ENCODE measurements around the gene MAP7D1.
"Not testable (repeated sequence)": the region's sequence is repeated elsewhere in the genome, so short reads cannot be mapped to it uniquely, and the experiment has no call there.

Gene MAP7D1

GRCh38 chr1:36166938-36167905 is 11.3 kb downstream of the MAP7D1 start:
- no peak overlapping the region for H3K4me3 ChIP-seq (ENCODE audit: low read depth, low read length)

- H3K4me3 ChIP-seq (ENCODE audit: low read depth, low read length) = no peak overlapping the region
Observed at GRCh38 chr1:36168514-36168913, 12.6 kb downstream of the MAP7D1 start.

GRCh38 chr1:36170643-36171412 is 14.9 kb downstream of the MAP7D1 start:
- H3K4me3 ChIP-seq (ENCODE audit: low read depth, low read length) = no peak overlapping the region

GRCh38 chr1:36172017-36172747 is 16.2 kb downstream of the MAP7D1 start:
- H3K4me3 ChIP-seq (ENCODE audit: low read depth, low read length) = no peak overlapping the region

- no peak overlapping the region for H3K4me3 ChIP-seq (ENCODE audit: low read depth, low read length)
Observed at GRCh38 chr1:36172983-36173382, 17.0 kb downstream of the MAP7D1 start.

GRCh38 chr1:36174713-36175112 is 18.8 kb downstream of the MAP7D1 start:
- H3K4me3 ChIP-seq (ENCODE audit: low read depth, low read length) = no peak overlapping the region

- H3K4me3 ChIP-seq (ENCODE audit: low read depth, low read length) = no peak overlapping the region
Observed at GRCh38 chr1:36175137-36176095, 19.5 kb downstream of the MAP7D1 start.

- no peak overlapping the region for H3K4me3 ChIP-seq (ENCODE audit: low read depth, low read length)
Observed at GRCh38 chr1:36176106-36176949, 20.4 kb downstream of the MAP7D1 start.

GRCh38 chr1:36177589-36178431 is 21.9 kb downstream of the MAP7D1 start:
- peak overlapping the region; percentile 34 for H3K4me3 ChIP-seq (ENCODE audit: low read depth, low read length)

GRCh38 chr1:36178471-36179219 is 22.7 kb downstream of the MAP7D1 start:
- peak overlapping the region; percentile 34 for H3K4me3 ChIP-seq (ENCODE audit: low read depth, low read length)

- no peak overlapping the region for H3K4me3 ChIP-seq (ENCODE audit: low read depth, low read length)
Observed at GRCh38 chr1:36179220-36179600, 23.2 kb downstream of the MAP7D1 start.

- no peak overlapping the region for H3K4me3 ChIP-seq (ENCODE audit: low read depth, low read length)
Observed at GRCh38 chr1:36182734-36183133, 26.8 kb downstream of the MAP7D1 start.

GRCh38 chr1:36183309-36183856 is 27.4 kb downstream of the MAP7D1 start:
- no peak overlapping the region for H3K4me3 ChIP-seq (ENCODE audit: low read depth, low read length)

- H3K4me3 ChIP-seq (ENCODE audit: low read depth, low read length) = no peak overlapping the region
Observed at GRCh38 chr1:36187800-36188593, 32.0 kb downstream of the MAP7D1 start.

GRCh38 chr1:36196805-36197204 is 40.8 kb downstream of the MAP7D1 start:
- not testable (repeated sequence) for H3K4me3 ChIP-seq (ENCODE audit: low read depth, low read length)

- H3K4me3 ChIP-seq (ENCODE audit: low read depth, low read length) = no peak overlapping the region
Observed at GRCh38 chr1:36198641-36199040, 42.7 kb downstream of the MAP7D1 start.
